PC-9 (cell line): ENCODE measurements around the gene PES1. TPM values are rescaled to one million over a fixed set of nuclear protein-coding genes. Genes with fewer than 3 reads are reported as not detected.

ENCODE experiments used
- BruUV-seq: library from RNA; stranded (reverse); fragments of 400-500 nt; replicated peaks from 2 replicates; lab custom pipeline; 2021; lab: Mats Ljungman, UMichigan
- CTCF ChIA-PET: fragments of 300-600 bp; sonication (Branson Sonifier 250); formaldehyde crosslinking; loops from one replicate; lab custom pipeline; 2022; ENCODE audit warnings: antibody characterized with exemption; lab: Charles Lee
- POLR2A ChIA-PET: fragments of 300-600 bp; sonication (Branson Sonifier 250); formaldehyde crosslinking; loops from one replicate; lab custom pipeline; 2022; ENCODE audit warnings: antibody characterized with exemption; ENCODE audit not compliant: unreplicated experiment; lab: Charles Lee
- DNase-seq, 2 experiments: peaks; one replicate each; pipeline versions ENCODE4 v3.0.0 to v3.0.0-alpha.2; 2015 to 2022; ENCODE audit warnings: mixed read lengths in 1 of 2
- H2AFZ ChIP-seq: fragments of 200-600 bp; sonication (generic); 2 replicates; pipeline ENCODE4 v1.8.1; 2017; ENCODE audit warnings: antibody characterized with exemption
- H3F3A ChIP-seq: fragments of 200-600 bp; sonication (generic); 2 replicates; pipeline ENCODE4 v1.8.1; 2017; ENCODE audit warnings: antibody characterized with exemption, mild to moderate bottlenecking, low read depth; ENCODE audit not compliant: insufficient read depth
- H3K27ac ChIP-seq: fragments of 200-600 bp; sonication (generic); 2 replicates; pipeline ENCODE4 v1.6.1; 2016; ENCODE audit warnings: mixed run types
- H3K27me3 ChIP-seq: fragments of 200-600 bp; sonication (generic); 2 replicates; pipeline ENCODE4 v1.6.1; 2016; ENCODE audit warnings: low read depth, mixed run types; ENCODE audit not compliant: insufficient read depth
- H3K36me3 ChIP-seq: fragments of 200-600 bp; sonication (generic); 2 replicates; pipeline ENCODE4 v1.6.1; 2016; ENCODE audit warnings: low read depth, mixed run types
- H3K4me1 ChIP-seq: fragments of 200-600 bp; sonication (generic); replicated peaks from 2 replicates; pipeline ENCODE4 v1.6.1; 2016; ENCODE audit warnings: mixed run types; ENCODE audit not compliant: insufficient read depth
- H3K4me2 ChIP-seq: fragments of 200-600 bp; sonication (generic); 2 replicates; pipeline ENCODE4 v1.6.1; 2017; ENCODE audit warnings: mixed run types
- H3K4me3 ChIP-seq: fragments of 200-600 bp; sonication (generic); 2 replicates; pipeline ENCODE4 v1.6.1; 2016; ENCODE audit warnings: mixed run types
- H3K79me2 ChIP-seq: fragments of 200-600 bp; sonication (generic); 2 replicates; pipeline ENCODE4 v1.6.1; 2017; ENCODE audit warnings: low read depth, mixed run types
- H3K9me2 ChIP-seq: fragments of 200-600 bp; sonication (generic); 2 replicates; pipeline ENCODE4 v1.8.1; 2017; ENCODE audit warnings: mild to moderate bottlenecking; ENCODE audit not compliant: insufficient read depth
- H3K9me3 ChIP-seq: fragments of 200-600 bp; sonication (generic); 2 replicates; pipeline ENCODE4 v1.8.1; 2016; ENCODE audit warnings: low read depth; ENCODE audit not compliant: insufficient read depth
- H4K20me1 ChIP-seq: fragments of 200-600 bp; sonication (generic); 2 replicates; pipeline ENCODE4 v1.8.1; 2017; ENCODE audit not compliant: insufficient read depth
- CTCF ChIP-seq: fragments of 200-600 bp; sonication (generic); conservative IDR thresholded peaks from 2 replicates; pipeline ENCODE4 v1.6.1; 2017; ENCODE audit warnings: mixed run types, antibody characterized with exemption, mild to moderate bottlenecking, moderate library complexity
- EZH2 ChIP-seq: fragments of 200-600 bp; sonication (generic); IDR thresholded peaks from 2 replicates; pipeline ENCODE4 v1.8.0; 2017; ENCODE audit warnings: antibody characterized with exemption, low read depth
- intact Hi-C: fragments of 100-400 bp; cut with micrococcal nuclease; formaldehyde crosslinking; loops from one replicate; pipeline ENCODE4 v1.10.0; 2022; ENCODE audit not compliant: unreplicated experiment
- total RNA-seq: library from RNA; stranded (reverse); gene quantifications from 2 replicates; pipeline ENCODE4 v1.2.3, GENCODE V29; 2021

The PES1 gene
- total RNA-seq, 1 experiment from 2014 or later = 94.3 TPM

- no peaks in the 10 kb centered on the region for H3K4me1 ChIP-seq
- no peaks in the 10 kb centered on the region; the same call in 1 of the 2 replicates for H3F3A ChIP-seq
- POLR2A ChIA-PET = no interaction called here
- no peaks in the 10 kb centered on the region for H3K27me3 ChIP-seq
- H4K20me1 ChIP-seq = no peaks in the 10 kb centered on the region
- CTCF ChIA-PET = no interaction called here
- no peak for DNase-seq
- no peaks in the 10 kb centered on the region for H3K36me3 ChIP-seq
- H3K79me2 ChIP-seq = no peaks in the 10 kb centered on the region
- no peak overlapping the region for H2AFZ ChIP-seq
- H3K4me3 ChIP-seq = no peak overlapping the region
- H3K9me3 ChIP-seq = no peaks in the 10 kb centered on the region
- BruUV-seq = no TSS peak
- H3K4me2 ChIP-seq = no peak overlapping the region
- H3K9me2 ChIP-seq = no peaks in the 10 kb centered on the region
- intact Hi-C loops = no loop called here
- no peak for TF ChIP-seq CTCF
- no peak for TF ChIP-seq EZH2
- H3K27ac ChIP-seq = no peak overlapping the region
Observed at GRCh38 chr22:30539368-30539767, 52.3 kb downstream of the PES1 start.

GRCh38 chr22:30538280-30538679 is 53.4 kb downstream of the PES1 start:
- no peak for DNase-seq
- CTCF ChIA-PET = no interaction called here
- Histone ChIP-seq H3K4me3 (no peak overlapping the region), H3K9me2 (no peaks in the 10 kb centered on the region), H4K20me1 (no peaks in the 10 kb centered on the region), H3K27ac (no peak overlapping the region), H3K4me2 (no peak overlapping the region), H3K79me2 (no peaks in the 10 kb centered on the region), H3K9me3 (no peaks in the 10 kb centered on the region), H3K4me1 (no peaks in the 10 kb centered on the region), H3F3A (no peaks in the 10 kb centered on the region; the same call in 1 of the 2 replicates), H2AFZ (no peak overlapping the region), H3K27me3 (no peaks in the 10 kb centered on the region), H3K36me3 (no peaks in the 10 kb centered on the region)
- POLR2A ChIA-PET = no interaction called here
- TF ChIP-seq EZH2 = no peak
- TF ChIP-seq CTCF = no peak
- no TSS peak for BruUV-seq
- intact Hi-C loops = no loop called here

- Histone ChIP-seq H3K4me1 (no peaks in the 10 kb centered on the region), H3K27me3 (no peaks in the 10 kb centered on the region), H3F3A (no peaks in the 10 kb centered on the region; the same call in 1 of the 2 replicates), H4K20me1 (no peaks in the 10 kb centered on the region), H3K9me2 (no peaks in the 10 kb centered on the region), H3K27ac (no peak overlapping the region), H3K4me2 (no peak overlapping the region), H3K79me2 (no peaks in the 10 kb centered on the region), H3K9me3 (no peaks in the 10 kb centered on the region), H2AFZ (no peak overlapping the region), H3K36me3 (no peaks in the 10 kb centered on the region), H3K4me3 (no peak overlapping the region)
- intact Hi-C loops = no loop called here
- no TSS peak for BruUV-seq
- TF ChIP-seq CTCF = no peak
- no peak for TF ChIP-seq EZH2
- ChIA-PET POLR2A (no interaction called here), CTCF (no interaction called here)
- DNase-seq = no peak
Observed at GRCh38 chr22:30537083-30537731, 54.5 kb downstream of the PES1 start.
